GM19397 (cell line): ENCODE data around the gene NPHP4.
"Not testable (repeated sequence)": the region's sequence is repeated elsewhere in the genome, so short reads cannot be mapped to it uniquely, and the experiment has no call there.

Experiments
- ATAC-seq: cut with Tn5 transposase; IDR thresholded peaks from one replicate; pipeline ENCODE4 v1.9.1; 2021; ENCODE audit warnings: mild to moderate bottlenecking, moderate library complexity; ENCODE audit not compliant: unreplicated experiment

Gene NPHP4

GRCh38 chr1:6024376-6024775, 32.2 kb upstream of the NPHP4 start:
- no peak for ATAC-seq

- no peak for ATAC-seq
These were observed 31.1 kb upstream of the NPHP4 start for GRCh38 chr1:6023346-6023745.

GRCh38 chr1:6022193-6022592, 30.0 kb upstream of the NPHP4 start:
- no peak for ATAC-seq

GRCh38 chr1:6019166-6019845, 27.1 kb upstream of the NPHP4 start:
- no peak for ATAC-seq

GRCh38 chr1:6017654-6018053, 25.4 kb upstream of the NPHP4 start:
- not testable (repeated sequence) for ATAC-seq

GRCh38 chr1:6016191-6016865, 24.1 kb upstream of the NPHP4 start:
- ATAC-seq, result no peak

- ATAC-seq, result no peak
These were observed 22.1 kb upstream of the NPHP4 start for GRCh38 chr1:6014130-6014999.

GRCh38 chr1:6013491-6013890, 21.3 kb upstream of the NPHP4 start:
- ATAC-seq, result no peak

- no peak for ATAC-seq
These were observed 20.5 kb upstream of the NPHP4 start for GRCh38 chr1:6012529-6013318.

- no peak for ATAC-seq
These were observed 19.7 kb upstream of the NPHP4 start for GRCh38 chr1:6011946-6012258.

GRCh38 chr1:6011161-6011945, 19.1 kb upstream of the NPHP4 start:
- no peak for ATAC-seq

GRCh38 chr1:6010554-6010953, 18.3 kb upstream of the NPHP4 start:
- no peak for ATAC-seq

- ATAC-seq, result no peak
These were observed 17.2 kb upstream of the NPHP4 start for GRCh38 chr1:6009120-6010040.

GRCh38 chr1:6008696-6009095, 16.5 kb upstream of the NPHP4 start:
- no peak for ATAC-seq

GRCh38 chr1:6008084-6008415, 15.8 kb upstream of the NPHP4 start:
- no peak for ATAC-seq

- no peak for ATAC-seq
These were observed 15.3 kb upstream of the NPHP4 start for GRCh38 chr1:6007318-6008083.

GRCh38 chr1:6006882-6007281, 14.7 kb upstream of the NPHP4 start:
- no peak for ATAC-seq

- ATAC-seq, result no peak
These were observed 13.2 kb upstream of the NPHP4 start for GRCh38 chr1:6005276-6005917.
